Activated naive CD8-positive, alpha-beta T cell treated with anti-CD3 and anti-CD28 coated beads, Interleukin-2, amount 50 U/mL, for 24 hours (primary cell): ENCODE results near the gene ANKRD17.
"Not testable (repeated sequence)": the region's sequence is repeated elsewhere in the genome, so short reads cannot be mapped to it uniquely, and the experiment has no call there.

Source experiments
- ATAC-seq: fragments of 150-1000 bp; cut with Tn5 transposase; one replicate; pipeline ENCODE4 v1.10.0; 2021
- DNase-seq: peaks from one replicate; pipeline ENCODE4 v3.0.0; 2021
- H3K27ac Mint-ChIP-seq: one replicate; pipeline ENCODE4 v1.8.0; 2021; ENCODE audit warnings: mild to moderate bottlenecking, mixed read lengths
- H3K27me3 Mint-ChIP-seq: one replicate; pipeline ENCODE4 v1.8.0; 2021; ENCODE audit warnings: mixed read lengths
- H3K36me3 Mint-ChIP-seq: one replicate; pipeline ENCODE4 v1.8.0; 2021; ENCODE audit warnings: low read depth, mixed read lengths
- H3K4me1 Mint-ChIP-seq: one replicate; pipeline ENCODE4 v1.8.0; 2021; ENCODE audit warnings: mixed read lengths
- H3K4me3 Mint-ChIP-seq: one replicate; pipeline ENCODE4 v1.8.0; 2021; ENCODE audit warnings: mild to moderate bottlenecking, moderate library complexity, mixed read lengths
- H3K9me3 Mint-ChIP-seq: one replicate; pipeline ENCODE4 v1.8.0; 2021; ENCODE audit warnings: mixed read lengths

Gene ANKRD17

GRCh38 chr4:73205482-73205881 lies 53.1 kb downstream of the ANKRD17 start:
- no peak overlapping the region for H3K4me3 Mint-ChIP-seq
- H3K27ac Mint-ChIP-seq, result no peak overlapping the region
- no peaks in the 10 kb centered on the region for H3K27me3 Mint-ChIP-seq
- H3K9me3 Mint-ChIP-seq, result peaks cover 12% of the 10 kb centered on the region
- peaks cover 67% of the 10 kb centered on the region for H3K36me3 Mint-ChIP-seq
- no peak for ATAC-seq
- no peak for DNase-seq
- peaks cover 41% of the 10 kb centered on the region for H3K4me1 Mint-ChIP-seq

DNA sequence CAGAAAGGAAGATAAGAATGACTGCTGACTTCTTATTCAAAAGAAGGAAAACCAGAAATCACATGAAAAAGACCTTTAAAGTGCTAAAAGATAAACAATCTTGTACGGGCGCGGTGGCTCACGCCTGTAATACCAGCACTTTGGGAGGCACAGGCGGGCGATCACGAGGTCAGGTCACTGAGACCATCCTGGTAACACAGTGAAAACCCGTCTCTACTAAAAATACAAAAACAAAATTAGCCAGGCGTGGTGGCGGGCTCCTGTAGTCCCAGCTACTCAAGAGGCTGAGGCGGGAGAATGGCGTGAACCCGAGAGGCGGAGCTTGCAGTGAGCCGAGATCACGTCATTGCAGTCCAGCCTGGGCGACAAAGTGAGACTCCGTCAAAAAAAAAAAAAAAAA lies 54.6 kb downstream of the ANKRD17 start:
- not testable (repeated sequence) for H3K27ac Mint-ChIP-seq, DNase-seq, H3K4me3 Mint-ChIP-seq, H3K27me3 Mint-ChIP-seq, ATAC-seq
- H3K9me3 Mint-ChIP-seq, result peaks cover 12% of the 10 kb centered on the region
- H3K36me3 Mint-ChIP-seq, result peaks cover 62% of the 10 kb centered on the region
- H3K4me1 Mint-ChIP-seq, result peaks cover 42% of the 10 kb centered on the region

- DNase-seq, result no peak
- ATAC-seq, result no peak
- Mint-ChIP-seq H3K27ac (no peak overlapping the region), H3K36me3 (peaks cover 34% of the 10 kb centered on the region), H3K9me3 (no peaks in the 10 kb centered on the region), H3K4me1 (peaks cover 34% of the 10 kb centered on the region), H3K27me3 (no peaks in the 10 kb centered on the region), H3K4me3 (no peak overlapping the region)
Observed at GRCh38 chr4:73197220-73197619, 61.4 kb downstream of the ANKRD17 start.

GRCh38 chr4:73194064-73194463 lies 64.5 kb downstream of the ANKRD17 start:
- Mint-ChIP-seq H3K36me3 (peaks cover 37% of the 10 kb centered on the region), H3K4me1 (peaks cover 26% of the 10 kb centered on the region), H3K27ac (no peak overlapping the region), H3K9me3 (peaks cover 5% of the 10 kb centered on the region), H3K27me3 (no peaks in the 10 kb centered on the region), H3K4me3 (no peak overlapping the region)
- DNase-seq (no peak), ATAC-seq (no peak)

GRCh38 chr4:73193659-73194058 lies 64.9 kb downstream of the ANKRD17 start:
- Mint-ChIP-seq H3K36me3 (peaks cover 40% of the 10 kb centered on the region), H3K27me3 (no peaks in the 10 kb centered on the region), H3K4me1 (peaks cover 26% of the 10 kb centered on the region), H3K9me3 (peaks cover 5% of the 10 kb centered on the region), H3K27ac (no peak overlapping the region), H3K4me3 (no peak overlapping the region)
- DNase-seq (no peak), ATAC-seq (no peak)

DNA sequence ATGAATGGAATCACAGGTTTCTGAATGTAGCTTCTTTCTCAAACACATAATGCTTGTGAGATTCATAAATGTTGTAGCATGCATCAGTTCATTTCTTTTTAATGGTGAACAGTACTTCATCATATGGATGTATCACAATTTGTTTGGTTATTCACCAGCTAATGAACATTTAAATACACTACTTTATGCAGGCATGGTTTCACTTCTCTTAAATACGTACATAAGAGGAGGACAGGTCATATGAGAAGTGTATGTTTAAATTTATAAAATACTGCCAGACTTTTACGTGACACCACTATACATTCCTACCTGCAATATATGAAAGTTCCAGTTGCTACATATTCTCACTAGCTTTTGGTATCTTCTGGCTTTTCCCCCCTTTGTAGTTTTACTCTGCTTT lies 65.4 kb downstream of the ANKRD17 start:
- ATAC-seq (no peak), DNase-seq (no peak)
- Mint-ChIP-seq H3K27ac (peak overlapping the region; percentile 14), H3K4me3 (no peak overlapping the region), H3K27me3 (no peaks in the 10 kb centered on the region), H3K4me1 (peaks cover 25% of the 10 kb centered on the region), H3K36me3 (peaks cover 41% of the 10 kb centered on the region), H3K9me3 (peaks cover 5% of the 10 kb centered on the region)

DNA sequence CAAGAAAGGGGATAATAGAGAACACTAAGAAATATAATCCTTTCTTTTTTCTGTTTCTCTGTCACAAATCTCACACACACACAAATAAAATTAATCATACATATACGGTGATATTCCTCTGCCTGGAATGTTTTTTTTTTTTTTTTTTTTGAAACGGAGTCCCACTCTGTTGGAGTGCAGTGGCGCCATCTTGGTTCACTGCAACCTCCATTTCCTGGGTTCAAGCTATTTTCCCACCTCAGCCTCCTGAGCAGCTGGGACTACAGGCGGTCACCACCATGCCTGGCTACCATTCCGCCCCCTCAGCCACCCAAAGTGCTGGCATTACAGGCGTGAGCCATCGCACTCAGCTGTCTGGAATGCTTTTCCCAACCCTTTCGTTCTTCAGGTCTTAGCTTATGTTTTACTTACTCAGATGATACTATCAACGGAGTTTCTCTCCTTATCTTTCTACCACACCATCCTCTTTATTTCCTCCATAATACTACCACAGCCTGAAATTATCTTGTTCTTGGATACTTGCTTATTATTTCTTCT lies 69.3 kb downstream of the ANKRD17 start:
- Mint-ChIP-seq H3K36me3 (peaks cover 41% of the 10 kb centered on the region), H3K4me3 (no peak overlapping the region), H3K27ac (no peak overlapping the region), H3K9me3 (peaks cover 5% of the 10 kb centered on the region), H3K27me3 (no peaks in the 10 kb centered on the region), H3K4me1 (peaks cover 38% of the 10 kb centered on the region)
- ATAC-seq, result no peak
- DNase-seq, result no peak

DNA sequence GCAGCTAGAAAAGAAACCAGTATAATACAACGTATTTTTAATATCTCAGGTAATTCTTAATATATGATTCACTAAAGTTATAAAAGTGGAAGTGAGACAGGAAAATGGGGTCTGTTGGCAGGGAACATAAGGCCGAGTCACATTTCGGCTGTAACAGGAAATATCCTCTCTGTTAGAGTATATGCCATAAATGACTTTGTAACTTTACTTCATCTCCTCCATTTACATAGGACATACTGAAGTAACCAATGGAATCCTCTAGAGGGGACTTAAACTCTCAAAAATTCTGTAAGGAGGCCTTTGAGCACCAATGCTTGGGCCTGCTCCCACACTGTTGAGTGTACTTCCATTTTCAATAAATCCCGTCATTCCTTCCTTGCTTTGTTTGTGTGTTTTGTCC lies 71.3 kb downstream of the ANKRD17 start:
- DNase-seq, result no peak
- no peak overlapping the region for H3K27ac Mint-ChIP-seq
- H3K4me3 Mint-ChIP-seq, result no peak overlapping the region
- ATAC-seq, result no peak
- peaks cover 5% of the 10 kb centered on the region for H3K9me3 Mint-ChIP-seq
- H3K27me3 Mint-ChIP-seq, result no peaks in the 10 kb centered on the region
- peaks cover 33% of the 10 kb centered on the region for H3K4me1 Mint-ChIP-seq
- H3K36me3 Mint-ChIP-seq, result peaks cover 42% of the 10 kb centered on the region

DNA sequence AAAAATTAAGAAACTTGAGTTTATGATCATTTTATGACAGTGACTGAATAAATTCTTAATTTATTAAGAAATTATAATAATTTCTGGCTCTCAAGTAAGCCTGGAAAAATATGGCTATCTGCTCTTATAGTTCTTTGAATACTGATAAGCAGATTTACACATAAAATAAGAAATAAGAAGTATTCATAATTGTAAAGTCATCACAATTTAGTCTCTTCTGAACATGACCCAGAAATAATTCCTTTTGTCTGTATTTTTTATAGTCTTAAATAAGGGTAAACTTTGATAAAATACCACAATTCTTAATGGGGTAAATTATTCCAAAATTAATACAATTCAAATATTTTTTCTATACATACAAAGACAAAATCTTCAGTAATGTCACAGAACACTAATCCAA lies 72.7 kb downstream of the ANKRD17 start:
- Mint-ChIP-seq H3K4me1 (peaks cover 34% of the 10 kb centered on the region), H3K36me3 (peaks cover 39% of the 10 kb centered on the region), H3K27ac (no peak overlapping the region), H3K27me3 (no peaks in the 10 kb centered on the region), H3K4me3 (no peak overlapping the region), H3K9me3 (peaks cover 5% of the 10 kb centered on the region)
- ATAC-seq, result no peak
- no peak for DNase-seq

DNA sequence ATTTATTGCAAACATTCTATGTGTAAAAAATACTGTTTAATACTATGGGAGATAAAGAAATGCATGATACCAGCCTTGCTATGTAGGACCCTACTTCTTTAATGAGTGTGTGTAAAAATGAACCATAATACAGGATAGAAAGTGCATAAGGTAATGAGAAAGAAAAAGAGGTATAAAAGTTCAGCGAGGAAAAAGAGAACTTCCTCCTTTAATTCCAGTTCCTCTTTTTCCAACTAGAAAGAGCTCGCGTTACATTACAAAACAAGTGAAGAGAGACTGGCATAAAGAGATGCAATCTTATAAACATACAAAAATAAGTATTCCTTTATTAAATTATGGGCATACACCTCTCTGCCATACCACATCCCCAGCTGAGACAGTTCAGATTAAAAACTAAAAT lies 77.4 kb downstream of the ANKRD17 start:
- DNase-seq (no peak), ATAC-seq (no peak)
- Mint-ChIP-seq H3K4me1 (peaks cover 31% of the 10 kb centered on the region), H3K4me3 (no peak overlapping the region), H3K9me3 (no peaks in the 10 kb centered on the region), H3K36me3 (peaks cover 28% of the 10 kb centered on the region), H3K27me3 (no peaks in the 10 kb centered on the region), H3K27ac (no peak overlapping the region)

DNA sequence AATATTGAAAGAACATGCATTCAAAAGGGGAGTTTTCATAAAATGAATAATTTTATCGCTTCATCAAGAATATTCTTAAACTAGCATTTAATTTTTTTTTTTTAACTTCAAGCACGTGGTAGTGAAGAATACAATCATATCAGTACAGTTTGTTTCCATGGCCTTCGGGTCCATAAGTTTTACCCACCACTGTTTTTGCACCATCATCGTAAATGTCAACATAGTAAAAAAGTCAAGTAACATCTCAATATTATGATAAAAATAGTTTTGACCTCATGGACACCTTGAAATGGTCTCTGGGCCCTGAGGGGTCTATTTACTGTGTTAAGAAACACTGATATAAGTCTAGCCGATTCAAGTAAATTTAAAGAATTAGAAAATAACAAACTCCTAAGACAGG lies 80.2 kb downstream of the ANKRD17 start:
- H3K27me3 Mint-ChIP-seq, result no peaks in the 10 kb centered on the region
- no peak overlapping the region for H3K27ac Mint-ChIP-seq
- peaks cover 50% of the 10 kb centered on the region for H3K36me3 Mint-ChIP-seq
- no peak overlapping the region for H3K4me3 Mint-ChIP-seq
- H3K4me1 Mint-ChIP-seq, result peaks cover 31% of the 10 kb centered on the region
- ATAC-seq (no peak), DNase-seq (no peak)
- H3K9me3 Mint-ChIP-seq, result peaks cover 17% of the 10 kb centered on the region

GRCh38 chr4:73172161-73172560 lies 86.4 kb downstream of the ANKRD17 start:
- peaks cover 21% of the 10 kb centered on the region for H3K4me1 Mint-ChIP-seq
- no peak overlapping the region for H3K4me3 Mint-ChIP-seq
- H3K36me3 Mint-ChIP-seq, result peaks cover 92% of the 10 kb centered on the region
- no peaks in the 10 kb centered on the region for H3K27me3 Mint-ChIP-seq
- peaks cover 17% of the 10 kb centered on the region for H3K9me3 Mint-ChIP-seq
- DNase-seq, result no peak
- no peak for ATAC-seq
- peak overlapping the region; percentile 20 for H3K27ac Mint-ChIP-seq

DNA sequence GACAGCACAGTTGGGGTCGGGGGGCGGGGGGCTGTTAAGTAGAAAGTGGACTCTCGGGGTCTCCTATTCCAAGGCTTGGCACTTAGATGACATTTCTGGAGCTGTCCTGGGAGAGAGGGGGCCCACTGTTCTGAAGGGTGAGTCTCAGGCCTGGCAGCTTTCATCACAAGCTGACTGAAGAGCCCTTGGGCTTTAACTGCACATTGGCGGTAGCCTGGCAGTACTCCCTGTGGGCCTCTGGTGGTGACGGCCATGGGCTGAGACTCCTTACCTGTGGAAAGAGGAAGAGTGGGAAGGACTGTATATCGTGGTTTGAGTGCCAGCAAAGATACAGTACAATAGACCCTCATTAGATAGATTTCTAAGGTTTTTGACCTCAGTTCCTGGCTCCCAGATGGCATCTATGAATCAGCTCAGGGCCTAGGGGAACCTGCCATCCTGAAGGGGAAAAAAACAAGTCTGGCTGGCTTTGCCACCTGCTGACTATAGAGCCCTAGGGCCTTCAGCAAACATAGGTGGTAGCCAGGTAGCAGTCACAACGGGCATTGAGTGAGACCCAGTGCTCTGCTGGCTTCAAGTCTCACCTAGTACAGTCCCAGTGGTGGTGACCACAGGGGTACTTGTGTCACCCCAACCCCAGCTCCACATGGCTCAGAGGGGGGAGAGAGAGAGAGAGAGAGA lies 87.9 kb downstream of the ANKRD17 start:
- Mint-ChIP-seq H3K4me1 (peaks cover 23% of the 10 kb centered on the region), H3K27ac (no peak overlapping the region), H3K36me3 (peaks cover 90% of the 10 kb centered on the region), H3K4me3 (no peak overlapping the region), H3K27me3 (no peaks in the 10 kb centered on the region), H3K9me3 (peaks cover 18% of the 10 kb centered on the region)
- no peak for DNase-seq
- ATAC-seq, result no peak

GRCh38 chr4:73166212-73166611 lies 92.4 kb downstream of the ANKRD17 start:
- no peak for ATAC-seq

DNA sequence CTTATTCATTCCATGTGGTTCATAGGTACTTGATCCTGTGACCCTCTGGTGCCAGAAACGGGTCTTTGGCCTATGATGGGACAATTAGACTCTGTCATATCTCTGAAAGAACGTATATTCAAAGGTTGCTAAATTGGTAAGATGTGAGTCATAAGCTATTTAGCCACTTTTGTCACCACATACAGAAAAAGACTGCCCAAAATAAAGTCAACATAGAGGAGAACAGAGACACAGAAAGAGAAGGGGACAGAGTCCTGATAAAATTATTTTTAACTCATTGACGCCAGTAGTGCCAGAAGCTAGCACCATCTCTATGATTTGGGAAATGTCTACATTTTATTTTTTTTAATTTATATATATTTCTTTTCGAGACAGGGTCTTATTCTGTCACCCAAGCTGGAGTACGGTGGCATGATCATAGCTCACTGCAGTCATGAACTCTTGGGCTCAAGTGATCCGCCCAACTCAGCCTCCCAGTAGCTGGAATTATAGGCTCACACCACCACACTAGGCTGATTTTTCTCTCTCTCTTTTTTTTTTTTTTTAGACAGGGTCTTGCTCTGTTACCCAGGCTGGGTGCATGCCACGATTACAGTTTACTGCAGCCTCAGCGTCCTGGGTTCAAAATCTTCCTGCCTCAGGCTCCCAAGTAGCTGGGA lies 96.9 kb downstream of the ANKRD17 start:
- no peak overlapping the region for H3K27ac Mint-ChIP-seq
- H3K4me1 Mint-ChIP-seq, result peaks cover 3% of the 10 kb centered on the region
- no peak for DNase-seq
- no peak overlapping the region for H3K4me3 Mint-ChIP-seq
- no peak for ATAC-seq
- no peaks in the 10 kb centered on the region for H3K9me3 Mint-ChIP-seq
- no peaks in the 10 kb centered on the region for H3K27me3 Mint-ChIP-seq
- peaks cover 51% of the 10 kb centered on the region for H3K36me3 Mint-ChIP-seq

More at GRCh38 chr4:73166212-73166611, 92.4 kb downstream of the ANKRD17 start:
- Mint-ChIP-seq H3K27me3 (no peaks in the 10 kb centered on the region), H3K9me3 (peaks cover 4% of the 10 kb centered on the region), H3K27ac (no peak overlapping the region), H3K36me3 (peaks cover 66% of the 10 kb centered on the region), H3K4me3 (no peak overlapping the region), H3K4me1 (peaks cover 4% of the 10 kb centered on the region)
- no peak for DNase-seq
